ENCODE measurements around the gene CCDC87. TPM values are rescaled to one million over a fixed set of nuclear protein-coding genes. Genes with fewer than 3 reads are reported as not detected.

The CCDC87 gene
- total and polyA plus RNA-seq, 2 donors (not counting 3 experiments of a cell fraction or from before 2014, with no cell fraction given) = 0.06 to 0.22 TPM

DNA sequence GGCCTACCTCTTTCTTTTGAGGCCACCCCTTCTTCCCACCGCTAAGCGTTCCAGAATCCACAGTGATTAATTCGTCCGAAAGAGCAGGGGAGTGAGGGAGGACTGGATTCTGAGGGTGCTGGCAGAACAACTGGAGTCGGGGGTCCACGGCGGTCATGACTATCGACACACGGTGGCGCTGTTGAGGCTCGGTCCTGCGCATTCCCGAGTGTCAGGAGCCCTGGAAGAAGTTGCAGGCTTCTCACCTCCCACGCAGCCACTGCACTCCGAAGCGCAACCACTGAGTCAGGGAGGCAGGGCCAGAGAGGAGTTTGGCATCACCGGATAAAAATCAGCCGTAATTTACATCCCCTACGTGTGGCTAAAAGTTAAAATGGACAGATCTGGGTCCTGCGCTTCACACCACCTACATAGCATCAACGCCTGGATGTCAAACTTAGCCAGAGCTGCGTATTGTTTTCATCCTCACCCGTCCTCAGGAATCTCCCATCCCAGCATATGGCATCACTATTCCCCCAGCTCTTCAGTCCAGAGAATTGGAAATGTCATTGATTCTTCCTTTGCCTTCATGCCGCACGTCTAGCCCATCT, 13.8 kb downstream of the CCDC87 start:
- dilution Hi-C loops (cut with MboI; ENCODE audit: extremely low pct_ligation_motif_present, low sequenced_read_pairs) (no loop called here), intact Hi-C loops (cut with micrococcal nuclease) (loop anchor here (1.0 to 2.0 kb wide), 3 partner anchors 99 to 304 kb away; no protein-coding TSS in a partner anchor)
- H3K4me1 ChIP-seq (ENCODE audit: control insufficient read depth, extremely low read depth, insufficient read depth, low read length) = no peaks in the 10 kb centered on the region
- H3K9ac ChIP-seq (replicated peaks; ENCODE audit: extremely low read depth, insufficient read depth, low read length) = no peak overlapping the region
- no peaks in the 10 kb centered on the region for H3K79me2 ChIP-seq (ENCODE audit: control insufficient read depth, insufficient read depth, low read length)
- DNase-seq (ENCODE audit: low read depth, low spot score) (peak; percentile 69), FAIRE-seq (peak; percentile 77)
- no peaks in the 10 kb centered on the region for H3K9me3 ChIP-seq (replicated peaks; ENCODE audit: control insufficient read depth, insufficient read depth, low read length)
- H3K36me3 ChIP-seq (ENCODE audit: control insufficient read depth in 2 of 2, extremely low read depth in 1 of 2, insufficient read depth in 2 of 2, low read length in 2 of 2) = no peaks in the 10 kb centered on the region
- H3K9me1 ChIP-seq (replicated peaks; ENCODE audit: control insufficient read depth, extremely low read depth, insufficient read depth, low read length) = no peaks in the 10 kb centered on the region
- POLR2A ChIA-PET = interaction anchor here (1.2 kb wide), 1 partner anchor 99 kb away, joined by 5 read pairs; no protein-coding TSS in a partner anchor
- TF ChIP-seq, protein P1, sequence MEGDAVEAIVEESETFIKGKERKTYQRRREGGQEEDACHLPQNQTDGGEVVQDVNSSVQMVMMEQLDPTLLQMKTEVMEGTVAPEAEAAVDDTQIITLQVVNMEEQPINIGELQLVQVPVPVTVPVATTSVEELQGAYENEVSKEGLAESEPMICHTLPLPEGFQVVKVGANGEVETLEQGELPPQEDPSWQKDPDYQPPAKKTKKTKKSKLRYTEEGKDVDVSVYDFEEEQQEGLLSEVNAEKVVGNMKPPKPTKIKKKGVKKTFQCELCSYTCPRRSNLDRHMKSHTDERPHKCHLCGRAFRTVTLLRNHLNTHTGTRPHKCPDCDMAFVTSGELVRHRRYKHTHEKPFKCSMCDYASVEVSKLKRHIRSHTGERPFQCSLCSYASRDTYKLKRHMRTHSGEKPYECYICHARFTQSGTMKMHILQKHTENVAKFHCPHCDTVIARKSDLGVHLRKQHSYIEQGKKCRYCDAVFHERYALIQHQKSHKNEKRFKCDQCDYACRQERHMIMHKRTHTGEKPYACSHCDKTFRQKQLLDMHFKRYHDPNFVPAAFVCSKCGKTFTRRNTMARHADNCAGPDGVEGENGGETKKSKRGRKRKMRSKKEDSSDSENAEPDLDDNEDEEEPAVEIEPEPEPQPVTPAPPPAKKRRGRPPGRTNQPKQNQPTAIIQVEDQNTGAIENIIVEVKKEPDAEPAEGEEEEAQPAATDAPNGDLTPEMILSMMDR (IDR thresholded peaks at IDR 0.05; ENCODE audit: extremely low read depth in 1 of 2, insufficient read depth in 1 of 2, low read depth in 1 of 2, low read length in 2 of 2) = peak; percentile 76 to 88
- no peak for TF ChIP-seq POLR2A (IDR thresholded peaks at IDR 0.05; ENCODE audit: low read depth, low read length)
- H3K27me3 ChIP-seq (ENCODE audit: control insufficient read depth in 2 of 2, insufficient read depth in 2 of 2, low read length in 2 of 2) = peaks cover 0 to 2% of the 10 kb centered on the region in 2 experiments
- H3K4me3 ChIP-seq (replicated peaks in 1 of 3; ENCODE audit: insufficient read depth in 1 of 3, low read depth in 1 of 3, low read length in 3 of 3) = no peak overlapping the region
- no peak overlapping the region for H3K4me2 ChIP-seq (ENCODE audit: insufficient read depth, low read length)
- H2AFZ ChIP-seq (ENCODE audit: low read depth, low read length) = no peak overlapping the region
- no peaks in the 10 kb centered on the region for H4K20me1 ChIP-seq (replicated peaks; ENCODE audit: control insufficient read depth, extremely low read depth, insufficient read depth, low read length)
- BruUV-seq (replicated peaks) = no TSS peak
- CTCF ChIA-PET = interaction anchor here (0.8 to 5.8 kb wide), 10 partner anchors 10 to 255 kb away, joined by 3 to 143 read pairs (median 6); partner anchors contain the start of genes CCDC87, CCS, CTSF and RBM4
- no peak overlapping the region for H3K27ac ChIP-seq (ENCODE audit: insufficient read depth, low read depth, low read length)

DNA sequence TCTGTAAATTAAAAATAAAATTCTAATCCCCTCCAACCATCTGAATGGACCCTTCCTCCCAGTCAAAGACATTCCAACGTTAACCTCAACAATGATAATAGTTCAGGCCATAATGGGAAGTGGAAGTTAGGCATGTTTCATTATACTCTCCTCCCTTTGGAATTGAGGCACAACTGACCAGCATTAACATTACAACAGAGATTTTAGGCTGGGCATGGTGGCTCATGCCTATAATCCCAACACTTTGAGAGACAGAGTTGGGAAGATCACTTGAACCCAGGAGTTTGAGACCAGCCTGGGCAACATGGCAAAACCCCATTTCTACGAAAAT, 22.0 kb downstream of the CCDC87 start:
- BruUV-seq (replicated peaks) = no TSS peak
- H3K4me1 ChIP-seq (ENCODE audit: control insufficient read depth, extremely low read depth, insufficient read depth, low read length) = peaks cover 3% of the 10 kb centered on the region
- dilution Hi-C loops (cut with MboI; ENCODE audit: extremely low pct_ligation_motif_present, low sequenced_read_pairs) (no loop called here), intact Hi-C loops (cut with micrococcal nuclease) (no loop called here)
- no peaks in the 10 kb centered on the region for H3K9me3 ChIP-seq (replicated peaks; ENCODE audit: control insufficient read depth, insufficient read depth, low read length)
- H2AFZ ChIP-seq (ENCODE audit: low read depth, low read length) = no peak overlapping the region
- H4K20me1 ChIP-seq (replicated peaks; ENCODE audit: control insufficient read depth, extremely low read depth, insufficient read depth, low read length) = no peaks in the 10 kb centered on the region
- no peak overlapping the region for H3K4me3 ChIP-seq (replicated peaks in 1 of 3; ENCODE audit: insufficient read depth in 1 of 3, low read depth in 1 of 3, low read length in 3 of 3)
- FAIRE-seq (no peak), DNase-seq (ENCODE audit: low read depth, low spot score) (no peak)
- POLR2A ChIA-PET = no interaction called here
- no peaks in the 10 kb centered on the region for H3K9me1 ChIP-seq (replicated peaks; ENCODE audit: control insufficient read depth, extremely low read depth, insufficient read depth, low read length)
- H3K27ac ChIP-seq (ENCODE audit: insufficient read depth, low read depth, low read length) = no peak overlapping the region
- H3K4me2 ChIP-seq (ENCODE audit: insufficient read depth, low read length) = no peak overlapping the region
- no peaks in the 10 kb centered on the region for H3K36me3 ChIP-seq (ENCODE audit: control insufficient read depth in 2 of 2, extremely low read depth in 1 of 2, insufficient read depth in 2 of 2, low read length in 2 of 2)
- H3K79me2 ChIP-seq (ENCODE audit: control insufficient read depth, insufficient read depth, low read length) = no peaks in the 10 kb centered on the region
- CTCF ChIA-PET = no interaction called here
- no peaks in the 10 kb centered on the region for H3K27me3 ChIP-seq (ENCODE audit: control insufficient read depth in 2 of 2, insufficient read depth in 2 of 2, low read length in 2 of 2)
- TF ChIP-seq POLR2AphosphoS5 (IDR thresholded peaks at IDR 0.05; ENCODE audit: insufficient read depth, low read depth, low read length) (no peak), MYC (IDR thresholded peaks at IDR 0.05; ENCODE audit: low read depth, low read length) (no peak)
- H3K9ac ChIP-seq (replicated peaks; ENCODE audit: extremely low read depth, insufficient read depth, low read length) = no peak overlapping the region
